LNCaP clone FGC (cell line): ENCODE data around the gene ADD2.
A peak's percentile ranks its signal among the peaks of the same experiment; 100 is the strongest.

Source experiments
- DNase-seq: peaks from one replicate; pipeline ENCODE4 v3.0.0-alpha.2; 2011; ENCODE audit warnings: low read depth
- H3K4me3 ChIP-seq: 2 replicates; pipeline ENCODE4 v1.5.1; 2011; ENCODE audit warnings: mild to moderate bottlenecking, low read depth, low read length, control low read depth
- TF ChIP-seq, protein P1 (sequence below): IDR thresholded peaks from 2 replicates; pipeline ENCODE4 v1.5.1; 2012; ENCODE audit warnings: mild to moderate bottlenecking; ENCODE audit not compliant: control insufficient read depth, insufficient read depth; ENCODE audit errors: extremely low read depth

The ADD2 gene

GRCh38 chr2:70795164-70795995, 27.4 kb upstream of the ADD2 start:
- TF ChIP-seq, protein P1, sequence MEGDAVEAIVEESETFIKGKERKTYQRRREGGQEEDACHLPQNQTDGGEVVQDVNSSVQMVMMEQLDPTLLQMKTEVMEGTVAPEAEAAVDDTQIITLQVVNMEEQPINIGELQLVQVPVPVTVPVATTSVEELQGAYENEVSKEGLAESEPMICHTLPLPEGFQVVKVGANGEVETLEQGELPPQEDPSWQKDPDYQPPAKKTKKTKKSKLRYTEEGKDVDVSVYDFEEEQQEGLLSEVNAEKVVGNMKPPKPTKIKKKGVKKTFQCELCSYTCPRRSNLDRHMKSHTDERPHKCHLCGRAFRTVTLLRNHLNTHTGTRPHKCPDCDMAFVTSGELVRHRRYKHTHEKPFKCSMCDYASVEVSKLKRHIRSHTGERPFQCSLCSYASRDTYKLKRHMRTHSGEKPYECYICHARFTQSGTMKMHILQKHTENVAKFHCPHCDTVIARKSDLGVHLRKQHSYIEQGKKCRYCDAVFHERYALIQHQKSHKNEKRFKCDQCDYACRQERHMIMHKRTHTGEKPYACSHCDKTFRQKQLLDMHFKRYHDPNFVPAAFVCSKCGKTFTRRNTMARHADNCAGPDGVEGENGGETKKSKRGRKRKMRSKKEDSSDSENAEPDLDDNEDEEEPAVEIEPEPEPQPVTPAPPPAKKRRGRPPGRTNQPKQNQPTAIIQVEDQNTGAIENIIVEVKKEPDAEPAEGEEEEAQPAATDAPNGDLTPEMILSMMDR = no peak
- no peak for DNase-seq
- no peak overlapping the region for H3K4me3 ChIP-seq

DNA sequence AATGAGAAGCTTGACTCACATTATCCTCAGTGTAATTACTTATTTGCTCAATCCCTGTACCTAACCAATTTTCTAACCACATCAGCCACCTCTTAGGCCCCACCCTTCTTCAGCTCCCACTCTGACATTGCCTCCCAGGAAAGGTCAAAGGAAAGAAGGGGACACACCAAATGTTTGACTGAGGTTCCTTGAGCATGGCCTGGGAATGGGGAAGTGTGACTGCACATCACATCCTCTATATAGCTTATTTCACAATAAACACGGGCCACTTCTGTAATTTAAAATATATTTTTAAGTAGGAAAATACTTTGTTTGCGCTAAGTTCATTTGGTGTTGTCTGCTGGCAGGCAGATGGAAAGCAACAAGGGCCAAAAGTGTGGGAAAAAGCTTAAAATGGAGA, 25.4 kb upstream of the ADD2 start:
- TF ChIP-seq, protein P1 = no peak
- DNase-seq = no peak
- H3K4me3 ChIP-seq = no peak overlapping the region

DNA sequence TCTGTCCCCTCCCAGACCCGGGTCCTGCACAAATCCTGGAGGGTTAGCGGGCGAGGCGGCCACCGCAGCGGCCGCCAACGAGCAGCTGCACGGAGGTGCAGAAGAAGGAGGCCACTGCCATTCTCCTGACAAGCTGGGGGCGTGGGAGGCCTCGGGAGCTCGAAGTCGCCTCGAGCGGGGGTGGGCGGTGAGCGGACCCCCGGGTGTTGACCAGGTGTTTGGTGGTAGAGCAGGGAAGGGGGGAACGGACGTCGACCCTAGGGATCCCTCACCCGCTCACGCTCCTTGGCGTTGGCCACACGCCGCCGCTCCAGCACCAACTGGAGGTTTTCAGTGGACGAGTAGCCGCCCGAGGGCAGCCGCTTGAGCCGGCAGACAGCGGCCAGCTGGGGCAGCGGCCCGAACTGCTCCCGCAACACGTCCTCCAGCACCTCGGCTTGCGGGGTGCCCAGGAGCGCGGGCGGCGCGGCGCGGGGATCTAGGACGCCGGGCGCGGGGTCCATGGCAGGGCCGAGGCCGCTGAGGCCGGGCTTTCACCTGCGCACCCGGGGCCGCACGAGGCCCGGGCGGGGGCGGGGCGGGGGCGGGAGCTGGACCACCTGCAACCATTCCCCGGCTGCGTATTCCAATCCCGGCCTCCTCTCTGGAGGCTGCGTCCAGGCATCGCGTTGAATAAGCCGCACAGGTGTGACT, 22.3 kb upstream of the ADD2 start, which contains the start of gene FIGLA:
Gene FIGLA, minus strand, starts transcription at position 508 of the 693 bp plus-strand sequence. Its CDS starts 5 bp downstream, at position 503.
- TF ChIP-seq, protein P1 = no peak
- H3K4me3 ChIP-seq = no peak within 1 kb of the TSS
- no peak for DNase-seq

GRCh38 chr2:70789304-70790135, 21.5 kb upstream of the ADD2 start:
- TF ChIP-seq, protein P1 = peak; percentile 59
- DNase-seq = peak; percentile 2
- no peak overlapping the region for H3K4me3 ChIP-seq

- no peak overlapping the region for H3K4me3 ChIP-seq
- TF ChIP-seq, protein P1 = peak; percentile 77
- peak; percentile 1 for DNase-seq
Observed at GRCh38 chr2:70785137-70785911, 17.3 kb upstream of the ADD2 start.

- H3K4me3 ChIP-seq = no peak overlapping the region
- no peak for DNase-seq
- TF ChIP-seq, protein P1 = no peak
Observed at GRCh38 chr2:70784320-70784719, 16.3 kb upstream of the ADD2 start.
